Measurements from ENCODE around the gene KRT6C.

- TF ChIP-seq, protein P1, sequence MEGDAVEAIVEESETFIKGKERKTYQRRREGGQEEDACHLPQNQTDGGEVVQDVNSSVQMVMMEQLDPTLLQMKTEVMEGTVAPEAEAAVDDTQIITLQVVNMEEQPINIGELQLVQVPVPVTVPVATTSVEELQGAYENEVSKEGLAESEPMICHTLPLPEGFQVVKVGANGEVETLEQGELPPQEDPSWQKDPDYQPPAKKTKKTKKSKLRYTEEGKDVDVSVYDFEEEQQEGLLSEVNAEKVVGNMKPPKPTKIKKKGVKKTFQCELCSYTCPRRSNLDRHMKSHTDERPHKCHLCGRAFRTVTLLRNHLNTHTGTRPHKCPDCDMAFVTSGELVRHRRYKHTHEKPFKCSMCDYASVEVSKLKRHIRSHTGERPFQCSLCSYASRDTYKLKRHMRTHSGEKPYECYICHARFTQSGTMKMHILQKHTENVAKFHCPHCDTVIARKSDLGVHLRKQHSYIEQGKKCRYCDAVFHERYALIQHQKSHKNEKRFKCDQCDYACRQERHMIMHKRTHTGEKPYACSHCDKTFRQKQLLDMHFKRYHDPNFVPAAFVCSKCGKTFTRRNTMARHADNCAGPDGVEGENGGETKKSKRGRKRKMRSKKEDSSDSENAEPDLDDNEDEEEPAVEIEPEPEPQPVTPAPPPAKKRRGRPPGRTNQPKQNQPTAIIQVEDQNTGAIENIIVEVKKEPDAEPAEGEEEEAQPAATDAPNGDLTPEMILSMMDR (IDR thresholded peaks at IDR 0.05 in 8 of 11, conservative IDR thresholded peaks at IDR 0.05 in 3 of 11): no peak
- no peak for TF ChIP-seq POLR2AphosphoS5 (IDR thresholded peaks at IDR 0.05)
Measured at GRCh38 chr12:52502877-52503276, 29.3 kb upstream of the KRT6C start.
